CD4-positive, alpha-beta T cell treated with Interleukin-17A for 1 hour (primary cell): ENCODE data around the gene POLRMT.
"Not testable (repeated sequence)": the region's sequence is repeated elsewhere in the genome, so short reads cannot be mapped to it uniquely, and the experiment has no call there.

Source experiments
- DNase-seq: peaks from one replicate; pipeline ENCODE4 v3.0.0-alpha.2; 2020

Gene POLRMT

DNA sequence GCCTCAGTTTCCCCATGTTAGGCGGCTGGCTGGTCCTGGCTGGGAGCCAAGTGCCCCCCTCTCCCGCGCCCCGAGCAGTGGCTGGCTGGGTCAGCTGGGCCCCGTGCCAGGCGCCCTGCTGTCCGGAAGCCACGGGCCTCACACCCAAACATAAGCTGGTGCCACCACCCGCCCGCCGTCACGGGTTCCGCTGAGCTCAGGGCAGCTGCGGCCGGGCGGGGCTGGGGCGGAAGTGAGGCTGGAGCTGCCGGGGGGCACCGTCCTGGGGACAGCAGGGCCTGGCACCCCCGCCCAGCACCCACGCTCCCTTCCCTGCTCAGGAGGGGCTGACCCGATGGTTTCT lies 24.4 kb downstream of the POLRMT start:
- DNase-seq, result no peak

DNA sequence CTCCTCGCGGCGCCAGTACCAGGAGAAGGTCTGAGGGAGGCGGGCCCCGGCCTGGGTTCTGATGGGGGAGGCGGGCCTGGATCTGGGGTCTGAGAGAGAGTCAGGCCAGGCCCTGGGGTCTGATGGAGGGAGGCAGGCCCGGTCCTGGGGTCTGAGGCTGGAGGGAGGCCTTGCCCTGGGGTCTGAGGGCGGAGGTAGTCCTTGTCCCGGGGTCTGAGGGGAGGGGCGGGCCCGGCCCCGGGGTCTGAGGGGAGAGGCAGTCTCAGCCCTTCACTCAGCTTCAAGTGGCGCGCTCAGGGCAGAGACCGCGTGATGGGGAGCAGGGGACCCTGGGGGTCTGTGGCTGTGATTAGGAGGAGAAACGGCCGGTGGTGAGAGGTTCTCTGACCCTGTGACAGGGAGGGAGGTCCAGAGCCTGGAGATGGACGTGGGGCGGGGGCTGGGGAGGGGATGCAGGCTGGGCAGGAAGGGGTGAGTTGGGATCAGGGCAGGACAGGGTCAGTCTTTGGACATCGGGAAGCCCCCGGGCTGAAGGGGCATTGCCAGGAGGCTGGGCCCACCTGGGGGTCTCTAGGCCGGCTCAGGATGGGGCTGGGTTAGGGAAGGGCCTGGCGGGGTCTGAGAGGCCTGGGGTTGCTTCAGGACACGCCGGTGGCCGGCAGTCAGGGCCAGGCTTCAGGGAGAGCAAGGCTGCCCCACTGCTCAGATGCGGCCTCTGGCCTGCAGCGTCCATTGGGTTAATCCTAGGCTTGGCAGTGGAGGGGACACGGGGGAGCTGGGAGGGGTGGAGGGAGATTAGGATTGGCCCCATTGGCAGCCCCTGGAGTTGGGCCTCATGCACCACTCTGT lies 25.0 kb downstream of the POLRMT start:
- no peak for DNase-seq

DNA sequence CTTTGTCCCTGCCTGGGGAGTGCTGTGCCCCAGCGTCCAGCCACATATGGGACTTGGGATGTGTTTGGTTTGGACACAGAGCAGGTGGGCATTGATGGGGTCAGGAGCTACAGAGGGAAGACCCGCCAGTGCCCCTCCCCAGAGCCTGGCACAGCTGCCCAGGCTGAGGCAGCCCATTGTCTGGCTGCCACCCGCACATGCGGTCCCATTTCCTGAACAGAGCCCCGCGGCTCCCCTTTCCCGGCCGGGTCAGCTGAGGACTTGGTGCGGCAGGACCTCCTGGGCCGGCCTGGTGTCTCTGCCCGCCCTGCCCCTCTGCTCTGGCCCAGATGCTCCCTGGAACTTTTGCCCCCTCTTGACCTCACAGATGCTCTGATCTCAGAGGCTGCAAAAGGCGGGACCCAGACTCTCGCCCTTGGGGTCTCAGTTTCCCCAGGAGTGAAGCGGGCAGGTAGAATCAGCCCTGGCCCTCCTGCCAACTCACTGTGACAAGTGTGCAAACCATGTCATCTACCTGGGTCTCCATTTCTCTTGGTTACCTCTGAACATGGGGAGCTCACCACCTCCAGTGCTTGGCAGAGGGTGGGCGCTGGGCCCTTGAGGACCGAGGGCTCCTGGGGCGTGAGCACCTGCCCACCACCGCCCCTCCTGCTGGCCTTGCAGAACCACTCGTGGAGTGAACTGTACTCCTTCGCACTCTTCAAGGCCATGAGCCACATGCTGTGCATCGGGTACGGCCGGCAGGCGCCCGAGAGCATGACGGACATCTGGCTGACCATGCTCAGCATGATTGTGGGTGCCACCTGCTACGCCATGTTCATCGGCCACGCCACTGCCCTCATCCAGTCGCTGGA lies 25.8 kb downstream of the POLRMT start:
- DNase-seq, result no peak

DNA sequence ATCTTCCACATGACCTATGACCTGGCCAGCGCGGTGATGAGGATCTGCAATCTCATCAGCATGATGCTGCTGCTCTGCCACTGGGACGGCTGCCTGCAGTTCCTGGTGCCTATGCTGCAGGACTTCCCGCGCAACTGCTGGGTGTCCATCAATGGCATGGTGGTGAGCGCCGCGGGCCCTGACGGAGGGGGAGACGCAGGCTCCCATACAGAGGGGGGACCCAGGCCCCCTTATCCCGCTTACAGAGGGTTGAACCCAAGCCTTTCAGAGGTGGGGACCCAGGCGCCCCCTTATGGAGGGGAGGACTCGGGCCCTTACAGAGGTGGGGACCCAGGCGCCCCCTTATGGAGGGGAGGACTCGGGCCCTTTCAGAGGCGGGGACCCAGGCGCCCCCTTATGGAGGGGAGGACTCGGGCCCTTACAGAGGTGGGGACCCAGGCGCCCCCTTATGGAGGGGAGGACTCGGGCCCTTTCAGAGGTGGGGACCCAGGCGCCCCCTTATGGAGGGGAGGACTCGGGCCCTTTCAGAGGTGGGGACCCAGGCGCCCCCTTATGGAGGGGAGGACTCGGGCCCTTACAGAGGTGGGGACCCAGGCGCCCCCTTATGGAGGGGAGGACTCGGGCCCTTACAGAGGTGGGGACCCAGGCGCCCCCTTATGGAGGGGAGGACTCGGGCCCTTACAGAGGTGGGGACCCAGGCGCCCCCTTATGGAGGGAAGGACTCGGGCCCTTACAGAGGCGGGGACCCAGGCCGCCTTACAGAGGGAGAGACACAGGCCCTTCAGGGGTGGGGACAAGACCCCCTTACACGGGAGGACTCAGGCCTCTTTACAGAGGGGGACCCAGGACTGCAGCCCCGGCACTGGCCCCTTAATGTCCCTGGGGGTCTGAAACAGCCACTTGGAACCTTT lies 28.0 kb downstream of the POLRMT start:
- DNase-seq, result peak; percentile 8

DNA sequence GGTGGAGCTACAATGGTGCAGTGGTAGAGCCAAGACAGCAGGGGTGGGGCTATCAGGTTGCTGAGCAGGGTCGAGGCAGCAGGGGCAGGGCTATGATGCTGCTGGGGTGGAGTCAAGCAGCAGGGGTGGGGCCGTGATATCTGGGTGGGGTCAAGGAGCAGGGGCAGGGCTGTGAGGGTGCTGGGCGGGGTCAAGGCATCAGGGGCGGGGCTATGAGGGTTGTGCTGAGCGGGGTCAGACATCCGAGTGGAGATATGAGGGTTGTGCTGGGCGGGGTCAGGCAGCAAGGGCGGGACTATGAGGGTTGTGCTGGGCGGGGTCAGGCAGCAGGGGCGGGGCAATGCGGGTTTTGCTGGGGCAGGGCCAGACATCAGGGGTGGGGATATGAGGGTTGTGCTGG lies 29.0 kb downstream of the POLRMT start:
- peak; percentile 44 for DNase-seq

DNA sequence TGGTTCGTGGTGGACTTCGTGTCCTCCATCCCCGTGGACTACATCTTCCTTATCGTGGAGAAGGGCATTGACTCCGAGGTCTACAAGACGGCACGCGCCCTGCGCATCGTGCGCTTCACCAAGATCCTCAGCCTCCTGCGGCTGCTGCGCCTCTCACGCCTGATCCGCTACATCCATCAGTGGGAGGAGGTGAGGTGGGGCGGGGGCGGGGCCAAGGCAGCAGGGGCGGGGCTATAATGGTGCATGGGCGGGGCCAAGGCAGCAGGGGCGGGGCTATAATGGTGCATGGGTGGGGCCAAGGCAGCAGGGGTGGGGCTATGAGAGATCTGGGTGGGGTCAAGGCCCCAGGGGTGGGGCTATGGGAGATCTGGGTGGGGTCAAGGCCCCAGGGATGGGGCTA lies 29.6 kb downstream of the POLRMT start:
- DNase-seq, result not testable (repeated sequence)

DNA sequence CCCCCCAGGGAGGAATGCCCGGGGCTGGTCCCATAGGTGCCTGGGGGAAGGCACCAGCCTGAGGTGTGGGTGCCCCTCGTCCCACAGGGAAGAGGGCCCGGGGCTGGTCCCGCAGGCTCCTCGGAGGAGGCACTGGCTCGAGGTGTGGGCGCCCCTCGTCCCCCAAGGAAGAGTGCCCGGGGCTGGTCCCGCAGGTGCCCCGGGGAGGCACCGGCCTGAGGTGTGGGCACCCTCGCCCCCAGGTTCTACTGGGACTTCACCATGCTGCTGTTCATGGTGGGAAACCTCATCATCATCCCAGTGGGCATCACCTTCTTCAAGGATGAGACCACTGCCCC lies 30.1 kb downstream of the POLRMT start:
- DNase-seq, result not testable (repeated sequence)

DNA sequence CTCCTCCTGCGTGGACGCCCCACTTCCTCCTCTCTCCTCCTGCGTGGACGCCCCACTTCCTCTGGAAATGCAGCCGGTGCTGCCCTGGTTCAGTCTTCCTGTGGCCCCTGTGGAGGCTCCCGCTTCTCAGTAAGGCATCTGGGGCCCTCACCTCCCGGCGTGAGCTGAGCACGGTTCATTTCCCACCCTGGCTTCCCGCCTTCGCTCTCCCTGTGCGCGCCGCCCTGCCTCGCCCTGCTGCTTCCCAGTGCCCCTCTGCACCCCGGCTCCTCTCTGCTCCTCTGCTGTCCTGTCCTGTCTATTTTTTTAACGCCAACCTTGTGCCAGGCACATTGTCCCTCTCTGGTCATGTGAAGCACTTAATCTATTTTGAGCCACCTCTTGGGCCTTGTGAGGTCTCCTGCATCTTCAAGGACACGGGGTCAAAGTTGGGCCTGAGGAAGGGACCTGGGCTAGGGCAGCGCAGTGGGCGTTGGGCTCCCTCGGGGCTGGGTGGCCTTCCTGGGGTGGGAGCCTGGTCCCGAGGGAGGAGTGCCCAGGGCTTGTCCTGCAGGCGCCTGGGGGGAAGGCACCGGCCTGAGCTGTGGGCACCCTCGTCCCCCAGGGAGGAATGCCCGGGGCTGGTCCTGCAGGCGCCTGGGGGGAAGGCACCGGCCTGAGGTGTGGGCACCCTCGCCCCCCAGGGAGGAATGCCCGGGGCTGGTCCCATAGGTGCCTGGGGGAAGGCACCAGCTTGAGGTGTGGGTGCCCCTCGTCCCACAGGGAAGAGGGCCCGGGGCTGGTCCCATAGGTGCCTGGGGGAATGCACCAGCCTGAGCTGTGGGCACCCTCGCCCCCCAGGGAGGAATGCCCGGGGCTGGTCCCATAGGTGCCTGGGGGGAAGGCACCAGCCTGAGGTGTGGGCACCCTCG lies 30.7 kb downstream of the POLRMT start:
- DNase-seq, result no peak

DNA sequence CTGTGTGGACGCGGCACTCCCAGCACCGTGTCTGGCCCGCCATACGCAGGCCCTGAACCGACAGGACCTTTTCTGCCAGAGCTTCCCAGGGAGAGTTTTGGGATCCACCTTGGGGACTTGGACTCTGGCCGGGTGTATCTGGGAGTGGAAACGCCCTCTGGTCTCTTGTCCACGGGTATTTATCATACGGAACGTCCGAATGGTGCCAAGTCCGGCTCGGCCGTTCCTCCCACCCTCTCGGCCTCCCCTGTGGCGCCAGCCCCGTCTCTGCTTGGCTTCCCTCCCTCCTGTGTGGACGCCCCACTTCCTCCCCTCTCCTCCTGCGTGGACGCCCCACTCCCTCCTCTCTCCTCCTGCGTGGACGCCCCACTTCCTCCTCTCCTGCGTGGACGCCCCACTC lies 31.5 kb downstream of the POLRMT start:
- DNase-seq, result no peak

DNA sequence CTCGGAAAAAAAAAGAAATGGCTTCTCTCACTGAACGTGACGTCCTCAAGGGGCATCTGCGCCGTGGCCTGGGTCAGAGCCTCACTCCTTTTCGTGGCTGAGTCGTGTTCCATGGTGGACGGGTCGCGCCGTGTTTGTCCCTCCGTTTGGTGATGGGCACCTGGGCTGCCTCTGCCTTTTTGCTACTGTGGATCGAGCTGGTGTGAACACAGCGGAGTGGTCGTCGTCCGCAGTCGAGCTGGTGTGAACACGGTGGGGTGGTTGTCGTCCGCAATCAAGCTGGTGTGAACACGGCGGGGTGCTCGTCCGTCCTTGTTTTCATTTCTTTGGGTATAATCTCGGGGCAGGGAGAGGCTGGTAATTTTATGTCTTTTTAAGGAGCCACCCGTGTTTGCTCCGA lies 32.0 kb downstream of the POLRMT start:
- no peak for DNase-seq

DNA sequence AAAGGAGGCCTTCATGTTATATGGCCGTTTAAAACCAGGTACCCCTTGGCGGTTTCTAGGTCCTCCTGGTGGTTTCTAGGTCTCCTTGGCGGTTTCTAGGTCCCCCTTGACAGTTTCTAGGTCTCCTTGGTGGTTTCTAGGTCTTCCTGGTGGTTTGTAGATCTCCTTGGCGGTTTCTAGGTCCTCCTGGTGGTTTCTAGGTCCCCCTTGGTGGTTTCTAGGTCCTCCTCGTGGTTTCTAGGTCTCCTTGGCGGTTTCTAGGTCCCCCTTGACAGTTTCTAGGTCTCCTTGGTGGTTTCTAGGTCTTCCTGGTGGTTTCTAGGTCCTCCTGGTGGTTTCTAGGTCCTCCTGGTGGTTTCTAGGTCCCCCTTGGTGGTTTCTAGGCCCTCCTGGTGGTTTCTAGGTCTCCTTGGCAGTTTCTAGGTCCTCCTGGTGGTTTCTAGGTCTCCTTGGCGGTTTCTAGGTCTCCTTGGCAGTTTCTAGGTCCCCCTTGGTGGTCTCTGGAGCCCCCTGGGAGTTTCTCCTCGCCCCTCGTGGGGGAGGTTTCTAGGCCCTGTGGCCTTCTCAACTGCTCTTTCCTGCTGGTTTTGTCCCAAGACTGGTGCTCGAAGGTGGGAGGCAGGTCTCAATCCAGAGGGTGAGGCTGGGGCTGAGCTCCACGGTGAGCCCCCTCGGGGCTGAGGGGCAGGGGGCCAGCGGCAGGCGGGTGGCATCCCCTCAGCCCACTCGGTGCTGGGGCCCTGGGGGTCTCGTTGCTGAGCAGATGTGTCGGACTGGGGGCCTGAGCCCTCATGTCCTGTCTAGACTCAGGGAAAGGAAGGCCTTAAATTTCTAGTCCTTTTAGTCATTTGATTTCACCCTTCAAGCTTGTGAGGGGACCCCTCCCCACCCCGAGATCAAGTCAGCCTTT lies 35.7 kb downstream of the POLRMT start:
- DNase-seq, result no peak

DNA sequence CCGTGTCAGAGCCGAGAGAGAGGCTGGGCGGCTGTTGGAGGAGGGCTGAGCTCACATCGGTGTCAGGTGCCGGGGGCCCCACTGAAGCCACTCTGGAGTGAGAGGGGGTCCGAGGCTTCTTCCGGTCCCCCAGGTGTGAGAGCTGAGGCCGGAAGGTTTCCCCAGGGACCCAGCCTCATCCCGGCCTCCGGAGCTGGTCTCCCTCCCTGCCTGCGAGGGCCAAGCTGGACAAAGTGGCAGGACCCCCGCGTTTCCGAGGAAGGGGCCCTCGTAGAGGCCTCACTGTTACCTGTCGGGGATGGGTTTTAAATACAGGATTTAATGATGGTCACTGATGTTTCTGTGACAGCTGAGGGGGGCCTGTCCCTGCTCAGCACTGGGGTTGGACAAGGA lies 37.1 kb downstream of the POLRMT start:
- DNase-seq, result no peak

DNA sequence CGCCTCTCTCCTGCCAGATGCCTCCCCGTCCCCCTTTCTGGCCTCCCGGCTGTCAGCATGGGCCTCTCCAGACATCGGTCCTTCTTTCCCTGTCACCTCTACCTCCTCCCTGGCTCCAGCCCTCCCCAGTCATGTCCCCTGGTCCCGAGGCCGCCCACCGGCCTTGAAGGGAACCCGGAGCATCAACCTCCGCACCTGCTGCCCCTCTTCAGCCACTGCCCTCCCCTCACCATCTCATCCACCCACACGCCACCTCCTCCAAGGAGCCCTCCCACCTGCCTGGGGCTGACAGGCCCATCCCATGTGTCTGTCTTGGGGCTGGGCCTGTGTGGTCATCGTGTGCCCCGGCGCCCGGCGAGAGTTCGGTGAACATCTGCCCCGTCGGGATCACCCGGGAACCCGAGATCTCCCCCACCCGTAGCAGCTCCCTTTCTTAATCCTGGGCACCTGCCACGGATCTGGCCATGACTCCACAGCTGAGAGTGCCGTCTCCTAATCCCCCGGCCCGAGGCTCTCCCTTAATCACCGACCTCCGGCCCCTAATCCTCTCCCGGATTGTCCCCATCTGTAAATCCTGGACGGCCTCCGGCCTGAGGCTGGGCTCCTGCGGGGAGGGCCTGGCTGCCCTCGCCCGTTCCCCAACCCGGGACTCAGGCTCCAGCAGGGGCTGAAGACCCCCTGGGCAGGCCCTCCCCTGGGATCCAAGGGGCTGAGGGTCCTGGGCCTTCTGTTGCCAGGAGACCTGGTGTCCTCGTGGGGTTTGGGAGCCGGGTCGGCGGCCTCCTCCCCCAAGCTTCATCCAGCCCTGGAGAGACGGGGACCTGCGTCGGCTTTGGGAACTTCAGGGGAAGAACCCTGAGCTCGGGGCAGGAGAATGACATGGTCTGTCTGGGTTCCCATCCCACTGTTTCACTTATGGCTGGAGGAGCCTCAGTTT lies 37.7 kb downstream of the POLRMT start:
- DNase-seq, result no peak

DNA sequence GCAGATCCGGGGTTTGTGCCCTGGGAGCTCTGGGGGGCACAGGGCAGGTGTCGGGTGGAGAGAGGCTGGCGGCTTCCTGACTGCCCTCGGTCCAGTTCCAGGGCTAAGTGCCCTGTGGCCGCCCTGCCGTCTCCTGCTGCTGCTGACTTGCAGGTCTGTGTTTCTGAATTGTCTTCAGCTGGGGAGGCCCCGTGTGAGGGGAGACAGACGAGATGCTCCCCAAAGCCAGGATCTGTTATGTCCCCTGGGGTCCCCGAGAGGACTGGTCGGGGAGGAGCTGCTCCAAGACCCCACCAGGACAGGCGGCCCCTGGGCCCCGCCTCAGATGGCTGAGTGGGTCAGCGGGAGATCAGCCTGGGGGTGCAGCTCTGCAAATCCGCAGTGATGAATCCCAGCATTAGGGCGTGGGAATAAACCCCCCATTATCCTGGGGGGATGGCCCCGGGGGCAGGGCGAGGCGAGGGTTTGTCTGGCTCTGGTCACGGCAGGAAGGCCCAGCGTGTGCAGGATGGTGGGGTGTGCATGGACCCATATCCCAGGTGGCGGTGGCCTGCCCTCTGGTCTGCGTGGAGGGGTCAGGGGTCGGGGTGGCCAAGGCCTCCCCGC lies 39.0 kb downstream of the POLRMT start:
- no peak for DNase-seq

DNA sequence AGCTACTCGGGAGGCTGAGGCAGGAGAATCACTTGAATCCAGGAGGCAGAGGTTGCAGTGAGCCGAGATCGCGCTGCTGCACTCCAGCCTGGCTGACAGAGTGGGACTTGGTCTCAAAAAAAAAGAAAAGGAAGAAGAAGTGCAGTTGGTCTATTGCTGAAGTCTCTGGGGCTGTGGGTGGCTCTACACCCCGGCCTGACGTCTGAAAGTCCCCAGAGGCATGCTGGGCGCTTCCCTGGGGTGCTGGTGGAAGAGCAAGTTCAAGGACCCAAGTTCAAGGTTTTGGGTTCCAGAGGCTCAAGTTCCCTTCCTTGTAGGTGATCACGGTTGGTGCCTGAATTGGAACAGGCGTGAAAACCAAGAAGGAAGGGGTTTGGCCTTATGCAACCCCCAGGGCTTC lies 39.8 kb downstream of the POLRMT start:
- DNase-seq, result no peak

DNA sequence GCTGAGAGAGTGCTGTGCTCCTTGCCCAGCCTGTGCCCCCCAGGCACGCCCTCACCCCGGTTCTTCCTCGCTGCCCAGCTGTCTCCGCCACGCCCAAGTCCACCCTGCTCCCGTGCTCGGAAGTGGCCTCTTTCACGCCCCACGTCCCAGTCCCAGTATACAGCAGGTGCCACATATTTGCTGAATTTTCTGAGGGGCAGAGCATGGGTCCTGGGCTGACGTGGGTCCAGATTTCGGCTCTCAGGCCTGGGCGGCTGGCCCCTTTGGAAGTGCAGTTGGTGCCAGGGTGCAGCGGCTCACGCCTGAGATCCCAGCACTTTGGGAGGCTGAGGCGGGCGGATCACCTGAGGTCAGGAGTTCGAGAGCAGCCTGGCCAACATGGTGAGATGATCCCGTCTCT lies 40.3 kb downstream of the POLRMT start:
- no peak for DNase-seq

DNA sequence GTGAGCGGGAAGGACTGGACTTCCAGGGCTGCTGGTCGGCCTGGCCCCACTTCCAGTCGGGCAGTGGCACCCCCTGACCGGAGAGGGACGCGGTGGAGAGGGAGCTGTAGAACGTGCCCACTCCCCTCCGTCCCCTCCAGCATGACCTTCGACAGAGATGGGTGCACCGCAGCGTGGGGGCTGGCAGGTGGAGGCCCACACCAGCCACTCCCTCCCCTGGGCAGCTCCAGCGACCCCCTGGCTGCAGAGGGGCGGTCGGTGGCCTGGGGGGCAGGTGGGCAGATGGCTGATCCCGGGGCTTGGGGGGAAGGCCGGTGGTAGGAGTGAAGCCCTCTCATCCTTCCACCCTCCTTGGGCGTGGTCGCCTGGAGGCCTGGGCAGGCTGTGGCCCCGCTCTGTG lies 41.2 kb downstream of the POLRMT start:
- DNase-seq, result no peak

DNA sequence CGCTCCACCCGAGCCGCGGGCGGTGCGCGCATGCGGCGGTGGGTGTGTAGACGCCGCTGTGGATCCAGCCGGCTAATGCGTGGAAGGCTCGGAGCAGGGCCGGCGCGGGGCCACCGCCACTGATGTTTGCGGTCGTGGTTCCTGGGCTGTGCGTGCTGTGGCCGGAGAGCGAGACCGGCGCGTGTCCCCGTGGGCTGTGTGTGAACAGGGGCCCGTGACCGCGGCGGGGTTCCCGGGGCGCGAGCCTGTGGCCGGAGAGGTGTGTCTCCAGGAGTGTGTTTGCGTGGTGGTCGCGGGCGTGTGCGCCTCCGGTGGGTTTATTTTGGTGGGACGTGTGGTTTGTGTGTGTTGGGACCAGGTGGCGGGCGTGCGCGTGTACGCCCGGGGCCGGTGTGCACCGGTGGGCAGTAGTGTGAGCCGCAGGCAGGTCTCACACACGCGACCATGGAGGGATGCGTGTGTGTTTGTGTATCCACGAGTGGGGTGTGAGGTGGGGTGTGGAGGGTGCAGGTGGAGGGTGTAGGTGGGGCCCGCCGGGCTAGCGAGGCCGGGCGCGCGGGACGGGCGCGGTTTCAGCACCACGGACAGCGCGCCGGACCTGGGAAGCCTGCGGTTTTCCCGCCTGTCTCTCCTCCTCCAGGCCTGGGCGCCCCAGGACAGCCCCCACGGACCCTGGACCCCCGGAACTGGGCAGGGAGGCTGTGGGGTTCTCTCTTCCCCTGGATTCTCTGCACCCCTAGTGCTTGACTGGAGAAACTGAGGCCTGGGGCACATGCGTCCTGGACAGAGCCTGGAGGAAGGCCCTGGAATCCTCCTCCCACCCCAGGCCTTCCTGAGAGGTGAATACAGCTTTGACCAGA lies 42.0 kb downstream of the POLRMT start:
- DNase-seq, result no peak

DNA sequence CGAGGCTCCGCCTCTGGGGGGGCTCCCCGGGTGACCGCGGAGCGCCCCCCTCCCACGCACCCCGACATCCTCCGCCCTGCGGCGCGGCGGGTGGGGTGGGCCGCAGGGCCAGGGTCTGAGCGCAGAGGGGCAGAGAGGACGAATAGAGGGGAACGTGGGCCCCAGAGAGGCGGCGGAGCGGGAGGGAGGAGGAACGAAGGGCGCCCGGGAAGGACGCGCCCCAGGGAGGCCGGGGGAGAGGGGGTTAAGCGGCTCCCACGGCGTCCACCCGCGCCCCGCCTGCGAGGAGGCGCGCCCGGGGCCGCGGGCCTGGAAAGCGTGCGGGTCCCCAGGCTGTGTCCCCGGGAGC lies 42.6 kb downstream of the POLRMT start:
- no peak for DNase-seq
